Right hindlimb (tissue), 1 donor: Measurements from ENCODE around the gene TCF7L1.
A peak's percentile ranks its signal among the peaks of the same experiment; 100 is the strongest.
"Not testable (repeated sequence)": the region's sequence is repeated elsewhere in the genome, so short reads cannot be mapped to it uniquely, and the experiment has no call there.

ENCODE experiments used
- DNase-seq: peaks from one replicate; pipeline ENCODE4 v3.0.0-alpha.2; 2018

TCF7L1 gene

GRCh38 chr2:85291425-85292023, 158.3 kb downstream of the TCF7L1 start:
- DNase-seq = no peak

- no peak for DNase-seq
Measured at GRCh38 chr2:85302121-85302520, 168.9 kb downstream of the TCF7L1 start.

DNA sequence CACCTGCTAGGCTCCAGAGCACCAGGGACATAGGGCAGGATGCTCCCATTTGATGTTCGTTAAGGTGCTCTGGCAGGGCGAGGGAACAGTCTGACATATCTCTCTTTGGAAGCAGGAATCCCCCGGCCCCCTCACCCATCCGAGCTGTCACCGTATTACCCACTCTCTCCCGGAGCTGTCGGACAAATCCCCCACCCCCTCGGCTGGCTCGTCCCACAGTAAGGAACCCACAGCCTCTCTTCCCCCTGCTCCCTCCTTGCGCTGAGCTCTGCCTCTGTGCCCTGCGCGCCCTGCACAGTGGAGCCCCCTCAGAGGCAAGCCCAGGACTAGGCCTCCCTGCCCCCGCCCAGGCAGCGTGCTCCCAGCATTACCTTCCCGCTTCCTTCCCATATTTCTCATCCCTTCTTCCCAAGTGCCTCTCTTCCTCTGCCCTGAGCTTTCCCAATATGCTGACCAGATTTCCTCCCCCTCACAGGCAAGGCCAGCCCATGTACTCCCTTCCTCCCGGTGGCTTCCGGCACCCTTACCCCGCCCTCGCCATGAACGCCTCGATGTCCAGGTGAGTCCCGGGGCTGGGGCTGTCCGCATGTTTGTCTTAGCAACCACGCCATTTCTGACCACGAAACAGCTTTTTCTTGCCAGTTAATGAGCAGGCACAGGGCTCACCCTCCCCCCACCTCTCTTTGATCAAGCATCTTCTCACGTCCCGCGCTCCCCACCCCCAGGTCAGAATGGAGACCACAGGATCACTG, 170.8 kb downstream of the TCF7L1 start:
- DNase-seq = no peak

DNA sequence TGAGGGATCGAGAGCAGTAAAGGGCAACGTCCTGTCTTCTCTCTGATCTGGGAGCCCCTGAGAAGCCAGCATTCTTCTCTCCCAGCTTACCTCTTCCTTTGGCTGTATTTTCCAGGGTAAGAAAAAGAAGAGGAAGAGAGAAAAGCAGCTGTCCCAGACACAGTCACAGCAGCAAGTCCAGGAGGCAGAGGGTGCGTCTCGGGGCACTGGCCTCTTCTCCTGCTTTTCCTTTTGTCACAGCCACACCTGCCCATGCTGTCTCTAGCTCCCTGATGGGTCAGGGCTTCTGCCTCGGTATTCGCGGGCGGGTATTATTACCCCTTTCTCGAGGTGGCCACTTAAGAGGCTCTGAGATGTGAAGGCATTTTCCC, 174.3 kb downstream of the TCF7L1 start:
- DNase-seq = no peak

GRCh38 chr2:85308201-85308600, 175.0 kb downstream of the TCF7L1 start:
- DNase-seq = no peak

- peak; percentile 86 for DNase-seq
Measured at GRCh38 chr2:85308896-85309555, 175.8 kb downstream of the TCF7L1 start.

DNA sequence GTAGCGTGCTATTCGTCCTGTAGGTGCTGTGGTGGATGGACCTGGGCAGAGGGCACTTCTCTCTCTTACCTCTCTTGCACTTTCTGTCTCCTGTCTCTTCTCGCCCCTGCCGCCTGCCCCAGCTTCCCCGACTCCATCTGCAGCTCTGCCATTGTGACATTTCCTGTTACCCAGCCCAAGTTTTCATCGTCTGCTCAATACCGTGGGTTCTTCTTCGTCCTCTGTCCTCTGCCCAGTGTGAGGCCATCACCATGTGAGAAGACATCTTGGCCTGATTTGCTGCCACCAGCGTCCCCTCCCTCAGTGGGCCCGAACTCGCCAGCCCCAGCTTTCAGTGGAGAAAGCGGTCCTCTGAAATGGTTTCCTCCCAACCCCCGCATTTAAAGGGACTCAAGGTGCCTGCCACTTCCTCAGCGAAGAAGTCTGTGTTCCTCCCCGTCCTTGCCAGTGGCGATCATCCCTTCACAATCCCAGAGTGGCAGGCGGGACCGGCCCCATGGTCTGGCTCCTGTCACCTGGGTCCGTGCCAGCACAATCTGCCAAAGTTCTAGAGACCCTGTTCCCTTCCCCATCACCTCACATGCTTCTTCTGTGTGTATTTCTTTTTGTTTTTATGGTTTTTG, 176.6 kb downstream of the TCF7L1 start:
- DNase-seq = no peak

GRCh38 chr2:85310330-85310729, 177.1 kb downstream of the TCF7L1 start:
- DNase-seq = no peak

DNA sequence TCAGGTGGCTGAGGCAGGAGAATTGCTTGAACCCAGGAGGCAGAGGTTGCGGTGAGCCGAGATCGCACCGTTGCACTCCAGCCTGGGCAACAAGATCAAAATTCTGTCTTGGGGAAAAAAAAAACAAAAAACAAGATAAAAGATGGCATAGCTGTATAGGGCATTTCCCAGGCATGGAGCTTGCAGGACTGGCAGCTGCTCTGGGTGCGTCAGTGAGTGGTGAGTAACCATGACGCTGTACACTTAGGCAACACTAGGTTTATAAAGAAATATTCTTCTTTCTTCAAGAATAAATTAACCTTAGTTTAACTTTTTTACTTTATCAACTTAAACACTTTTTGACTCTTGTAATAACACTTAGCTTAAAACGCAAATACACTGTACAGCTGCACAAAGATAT, 179.2 kb downstream of the TCF7L1 start:
- no peak for DNase-seq

DNA sequence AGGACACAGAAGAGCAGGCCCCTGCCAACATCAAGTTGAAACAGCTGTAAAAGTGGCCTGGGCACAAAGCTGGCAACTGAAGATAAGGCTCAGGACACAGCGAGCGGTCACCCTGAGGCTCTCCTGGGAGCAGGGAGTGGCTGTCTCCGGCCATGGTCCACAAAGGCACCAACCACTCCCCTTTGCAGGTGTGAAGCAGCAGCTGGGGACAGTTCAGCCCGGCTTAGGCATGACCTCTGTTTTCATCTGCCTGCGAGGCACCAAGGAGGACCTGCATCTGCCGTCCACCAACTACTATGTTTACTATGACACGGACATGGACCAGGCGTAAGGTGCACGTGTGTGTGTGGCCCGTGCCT, 181.7 kb downstream of the TCF7L1 start:
- DNase-seq = no peak

GRCh38 chr2:85315921-85316320, 182.7 kb downstream of the TCF7L1 start:
- DNase-seq = not testable (repeated sequence)

DNA sequence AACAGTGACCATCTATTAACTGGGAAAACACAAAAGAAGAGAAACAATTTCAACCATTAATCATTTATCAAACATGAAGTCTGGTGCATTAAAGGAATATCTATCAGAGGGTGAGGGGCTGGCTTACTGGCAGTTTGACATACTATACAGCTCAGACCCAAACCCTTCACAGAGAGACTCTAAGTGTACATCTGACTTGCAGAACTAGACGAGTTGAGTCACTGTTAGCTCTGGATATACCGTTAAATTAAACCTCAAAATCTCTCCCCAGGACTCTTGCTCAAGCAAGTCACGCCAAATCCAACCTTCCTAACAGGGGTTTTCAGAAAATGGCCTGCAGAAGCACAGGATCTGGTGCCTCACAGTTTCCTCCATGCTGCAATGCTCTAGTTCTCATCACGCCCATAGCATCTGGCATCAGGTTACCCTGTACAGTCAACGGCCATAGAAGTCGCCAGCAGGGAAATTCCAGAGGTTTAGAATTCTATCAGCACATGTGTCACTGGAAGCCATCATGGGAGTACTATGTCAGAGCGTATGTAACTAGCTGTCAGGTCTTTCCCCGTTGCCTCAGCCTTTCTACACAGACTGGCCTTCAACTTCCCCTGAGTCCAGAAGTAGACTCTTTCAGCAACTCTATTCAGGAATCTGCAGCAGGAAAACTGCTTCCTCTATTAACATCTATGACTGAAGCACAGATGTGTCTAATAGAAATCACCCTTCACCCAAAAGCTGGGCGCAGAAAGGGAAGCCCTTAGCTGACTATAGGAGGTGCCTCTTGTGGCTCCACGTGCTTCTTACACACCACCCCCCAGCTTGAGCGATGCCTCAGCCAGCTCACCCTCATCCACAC, 185.3 kb downstream of the TCF7L1 start:
- peak; percentile 62 for DNase-seq

DNA sequence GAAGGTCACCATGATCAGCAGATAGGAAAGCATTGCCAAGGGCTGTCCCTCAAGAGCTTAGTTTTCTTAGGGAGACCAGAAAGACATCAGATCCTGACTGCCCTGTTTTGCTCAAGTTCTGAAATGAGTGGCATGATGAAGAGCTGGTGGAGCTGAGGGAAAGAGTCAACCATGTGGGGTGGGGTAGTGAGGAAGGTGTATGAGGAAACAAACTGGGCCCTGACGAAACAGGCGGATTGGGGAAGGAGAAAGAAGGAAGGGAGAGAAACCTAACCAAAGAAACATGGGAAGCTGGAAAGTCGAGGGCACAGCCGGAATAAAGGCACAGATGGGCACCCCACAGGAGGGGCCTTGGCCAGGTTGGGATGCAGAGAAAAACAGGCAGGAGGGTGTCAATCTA, 186.6 kb downstream of the TCF7L1 start:
- no peak for DNase-seq

DNA sequence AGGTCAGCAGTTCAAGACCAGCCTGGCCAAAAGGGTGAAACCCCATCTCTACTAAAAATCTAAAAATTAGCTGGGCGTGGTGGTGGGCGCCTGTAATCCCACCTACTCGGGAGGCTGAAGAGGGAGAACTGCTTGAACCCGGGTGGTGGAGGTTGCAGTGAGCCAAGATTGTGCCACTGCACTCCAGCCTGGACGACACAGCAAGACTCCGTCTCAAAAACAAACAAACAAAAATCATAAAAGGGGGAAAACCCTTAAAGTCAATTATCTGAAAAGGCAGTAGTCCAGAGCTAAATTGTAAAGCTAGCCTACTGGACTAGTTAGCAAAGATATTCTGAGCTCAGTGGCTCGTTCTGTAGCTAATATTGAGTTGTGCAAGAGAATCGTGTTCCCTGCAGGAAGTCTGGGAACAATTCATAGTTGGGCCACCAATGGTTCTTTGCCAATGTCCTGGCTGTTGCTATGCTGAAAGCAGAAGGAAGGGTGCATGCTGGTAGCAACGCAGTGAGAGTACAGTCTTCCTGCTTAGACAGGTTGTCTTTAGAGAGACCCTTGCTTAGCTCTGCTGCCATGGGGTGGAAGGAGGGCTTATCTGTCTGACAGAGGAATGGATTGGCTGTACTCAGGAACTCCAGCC, 190.3 kb downstream of the TCF7L1 start:
- DNase-seq = no peak

GRCh38 chr2:85323988-85324367, 190.8 kb downstream of the TCF7L1 start:
- not testable (repeated sequence) for DNase-seq

DNA sequence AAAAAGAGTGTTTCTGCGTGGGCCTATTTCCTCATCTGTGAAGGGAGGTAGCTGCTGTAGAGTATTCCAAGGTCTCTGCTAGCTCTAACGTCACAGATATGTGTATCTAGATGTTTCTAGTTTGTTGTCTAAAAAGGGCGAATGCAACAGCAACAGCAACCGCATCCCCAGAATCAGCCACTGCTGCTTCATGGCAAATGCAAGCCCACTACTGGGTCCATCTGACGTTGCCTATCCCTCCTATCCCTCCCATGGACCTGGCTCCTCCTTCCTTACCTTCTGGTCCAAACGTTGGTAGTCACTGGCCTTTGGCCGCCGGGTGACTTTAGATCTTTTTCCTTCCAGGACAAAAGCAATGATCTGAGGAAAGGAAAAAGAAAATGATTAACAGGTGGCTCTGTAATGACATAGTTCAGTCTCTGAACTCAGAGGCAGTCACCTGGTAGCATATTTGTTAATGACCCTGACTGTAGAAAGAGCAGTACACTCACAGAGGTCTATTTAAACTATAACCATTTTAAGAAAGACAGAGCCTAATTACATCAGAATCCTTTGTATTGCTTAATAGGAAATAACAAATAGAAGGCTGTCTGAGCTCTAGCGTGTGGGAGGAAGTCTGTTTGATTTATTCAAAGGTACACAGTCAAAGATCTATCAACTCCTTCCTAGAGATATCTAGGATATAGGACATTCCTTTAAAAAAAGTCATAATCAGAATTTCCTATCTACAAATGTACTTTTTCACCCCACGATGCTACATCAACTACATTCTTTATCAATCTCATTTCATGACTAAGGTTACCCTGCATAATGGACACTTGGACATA, 191.7 kb downstream of the TCF7L1 start:
- no peak for DNase-seq

- DNase-seq = no peak
Measured at GRCh38 chr2:85325466-85325811, 192.2 kb downstream of the TCF7L1 start.

DNA sequence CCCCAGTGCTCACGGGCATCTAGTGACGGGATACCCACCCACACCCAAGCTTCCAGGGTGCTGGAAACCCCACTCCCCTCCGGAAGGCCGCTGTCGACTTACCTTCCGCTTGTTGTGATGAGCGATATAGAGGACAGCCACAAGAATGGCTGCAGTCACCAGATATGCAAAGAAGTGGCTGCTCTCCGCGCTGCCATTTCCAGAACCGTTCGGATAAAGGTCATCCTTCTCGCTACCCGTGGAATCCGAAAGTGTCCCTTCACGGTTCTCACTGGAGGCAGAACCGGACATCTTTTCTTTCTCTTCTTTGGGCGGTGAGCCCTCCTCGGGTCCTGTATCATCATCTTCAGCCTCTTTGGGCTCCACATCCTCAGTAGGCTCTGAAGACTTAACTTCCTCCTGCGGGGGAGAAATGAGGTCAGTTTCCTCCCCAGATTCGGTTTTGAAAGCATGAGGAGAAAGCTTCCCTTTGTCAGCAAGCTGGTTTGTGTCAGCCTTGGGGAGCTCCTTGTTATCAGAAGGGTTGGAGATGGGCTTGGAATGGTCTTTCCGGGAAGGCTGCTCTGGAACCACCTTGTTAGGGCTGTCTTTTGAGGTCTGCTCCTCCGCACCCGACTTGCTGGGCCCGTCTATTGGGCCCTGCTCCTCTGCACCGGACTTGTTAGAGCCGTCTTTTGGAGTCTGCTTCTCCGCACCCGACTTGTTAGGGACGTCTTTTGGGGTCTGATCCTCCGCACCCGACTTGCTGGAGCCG, 193.4 kb downstream of the TCF7L1 start:
- no peak for DNase-seq

GRCh38 chr2:85327160-85327821, 194.1 kb downstream of the TCF7L1 start:
- peak; percentile 65 for DNase-seq
